Measurements from ENCODE around the gene AADACL4. TPM values are rescaled to one million over a fixed set of nuclear protein-coding genes. Genes with fewer than 3 reads are reported as not detected.

AADACL4 gene
- total and polyA plus RNA-seq, 9 of the 15 experiments (the other 6 are each of a cell fraction or from before 2014, with no cell fraction given) = not detected

GRCh38 chr1:12712076-12712475 lies 68.2 kb downstream of the AADACL4 start (continued):
- TF ChIP-seq TSHZ1 (CRISPR knock-in tag; IDR thresholded peaks at IDR 0.05) (no peak), ZNF75A (CRISPR knock-in tag; IDR thresholded peaks at IDR 0.05) (no peak), MAFG (tag; conservative IDR thresholded peaks at IDR 0.05) (no peak), ZSCAN32 (CRISPR knock-in tag; IDR thresholded peaks at IDR 0.05) (no peak), SETDB1 (IDR thresholded peaks at IDR 0.05; ENCODE audit: low read length) (no peak), ARHGAP35 (IDR thresholded peaks at IDR 0.05; ENCODE audit: partially characterized antibody) (no peak)
- TF ChIP-seq, protein P1, sequence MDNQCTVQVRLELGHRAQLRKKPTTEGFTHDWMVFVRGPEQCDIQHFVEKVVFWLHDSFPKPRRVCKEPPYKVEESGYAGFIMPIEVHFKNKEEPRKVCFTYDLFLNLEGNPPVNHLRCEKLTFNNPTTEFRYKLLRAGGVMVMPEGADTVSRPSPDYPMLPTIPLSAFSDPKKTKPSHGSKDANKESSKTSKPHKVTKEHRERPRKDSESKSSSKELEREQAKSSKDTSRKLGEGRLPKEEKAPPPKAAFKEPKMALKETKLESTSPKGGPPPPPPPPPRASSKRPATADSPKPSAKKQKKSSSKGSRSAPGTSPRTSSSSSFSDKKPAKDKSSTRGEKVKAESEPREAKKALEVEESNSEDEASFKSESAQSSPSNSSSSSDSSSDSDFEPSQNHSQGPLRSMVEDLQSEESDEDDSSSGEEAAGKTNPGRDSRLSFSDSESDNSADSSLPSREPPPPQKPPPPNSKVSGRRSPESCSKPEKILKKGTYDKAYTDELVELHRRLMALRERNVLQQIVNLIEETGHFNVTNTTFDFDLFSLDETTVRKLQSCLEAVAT (IDR thresholded peaks at IDR 0.05) = no peak

Measured in K562 (cell line).